Osteoblast (primary cell): ENCODE results near the gene CD38. TPM values are rescaled to one million over a fixed set of nuclear protein-coding genes. Genes with fewer than 3 reads are reported as not detected.

Experiments
- DNase-seq: peaks from one replicate; pipeline ENCODE4 v3.0.0; 2011; ENCODE audit warnings: low spot score, mixed read lengths; ENCODE audit not compliant: insufficient read length; ENCODE audit errors: missing footprints
- H2AFZ ChIP-seq: 2 replicates; pipeline ENCODE4 v1.6.0; 2011; ENCODE audit warnings: mild to moderate bottlenecking, low read length
- H3K27ac ChIP-seq: 2 replicates; pipeline ENCODE4 v1.5.1; 2011; ENCODE audit warnings: mild to moderate bottlenecking, low read depth, low read length, moderate library complexity
- H3K27me3 ChIP-seq: 2 replicates; pipeline ENCODE4 v1.6.0; 2012; ENCODE audit warnings: mild to moderate bottlenecking, control low read depth, inconsistent platforms, low read length, moderate library complexity; ENCODE audit not compliant: insufficient read depth
- H3K36me3 ChIP-seq: 2 replicates; pipeline ENCODE4 v1.5.1; 2011; ENCODE audit warnings: mild to moderate bottlenecking, low read length, control low read depth, moderate library complexity; ENCODE audit not compliant: insufficient read depth
- H3K4me1 ChIP-seq: 2 replicates; pipeline ENCODE4 v1.5.1; 2011; ENCODE audit warnings: mild to moderate bottlenecking, low read length, control low read depth, moderate library complexity; ENCODE audit not compliant: insufficient read depth
- H3K4me2 ChIP-seq: 2 replicates; pipeline ENCODE4 v1.6.0; 2011; ENCODE audit warnings: mild to moderate bottlenecking, low read length; ENCODE audit not compliant: insufficient read depth
- H3K4me3 ChIP-seq: fragments of 200-600 bp; sonication (generic); 3 replicates; pipeline ENCODE4 v1.5.1; 2012; ENCODE audit warnings: mild to moderate bottlenecking, low read length, inconsistent platforms; ENCODE audit not compliant: insufficient read depth
- H3K79me2 ChIP-seq: 2 replicates; pipeline ENCODE4 v1.6.0; 2012; ENCODE audit warnings: mild to moderate bottlenecking, low read length, control low read depth, inconsistent platforms; ENCODE audit not compliant: insufficient read depth
- H3K9me3 ChIP-seq: 2 replicates; pipeline ENCODE4 v1.5.1; 2011; ENCODE audit warnings: low read depth, low read length, control low read depth
- H4K20me1 ChIP-seq: 2 replicates; pipeline ENCODE4 v1.6.0; 2012; ENCODE audit warnings: mild to moderate bottlenecking, low read length, control low read depth; ENCODE audit not compliant: insufficient read depth
- CTCF ChIP-seq: IDR thresholded peaks from 2 replicates; pipeline ENCODE4 v1.5.1; 2011; ENCODE audit warnings: mild to moderate bottlenecking, low read depth, low read length, moderate library complexity; ENCODE audit errors: extremely low read depth
- total RNA-seq: library from RNA; depleted of rRNA; stranded (reverse); fragments of >200 nt; gene quantifications from 2 replicates; pipeline ENCODE4 v1.2.3, GENCODE V29; 2012

CD38 gene
- total RNA-seq, 1 donor = under 0.01 TPM

- no peak overlapping the region for H3K27ac ChIP-seq
- H3K4me1 ChIP-seq = peaks cover 10% of the 10 kb centered on the region
- H3K4me3 ChIP-seq = no peak overlapping the region
- TF ChIP-seq CTCF = no peak
- H2AFZ ChIP-seq = no peak overlapping the region
- H3K36me3 ChIP-seq = no peaks in the 10 kb centered on the region
- peaks cover 59% of the 10 kb centered on the region for H3K27me3 ChIP-seq
- H3K9me3 ChIP-seq = no peaks in the 10 kb centered on the region
- DNase-seq = no peak
- H3K4me2 ChIP-seq = no peak overlapping the region
- no peaks in the 10 kb centered on the region for H4K20me1 ChIP-seq
- H3K79me2 ChIP-seq = no peaks in the 10 kb centered on the region
Observed at GRCh38 chr4:15781427-15782095, 3.4 kb downstream of the CD38 start.

GRCh38 chr4:15783676-15784075 is 5.5 kb downstream of the CD38 start:
- no peak for DNase-seq
- TF ChIP-seq CTCF = no peak

DNA sequence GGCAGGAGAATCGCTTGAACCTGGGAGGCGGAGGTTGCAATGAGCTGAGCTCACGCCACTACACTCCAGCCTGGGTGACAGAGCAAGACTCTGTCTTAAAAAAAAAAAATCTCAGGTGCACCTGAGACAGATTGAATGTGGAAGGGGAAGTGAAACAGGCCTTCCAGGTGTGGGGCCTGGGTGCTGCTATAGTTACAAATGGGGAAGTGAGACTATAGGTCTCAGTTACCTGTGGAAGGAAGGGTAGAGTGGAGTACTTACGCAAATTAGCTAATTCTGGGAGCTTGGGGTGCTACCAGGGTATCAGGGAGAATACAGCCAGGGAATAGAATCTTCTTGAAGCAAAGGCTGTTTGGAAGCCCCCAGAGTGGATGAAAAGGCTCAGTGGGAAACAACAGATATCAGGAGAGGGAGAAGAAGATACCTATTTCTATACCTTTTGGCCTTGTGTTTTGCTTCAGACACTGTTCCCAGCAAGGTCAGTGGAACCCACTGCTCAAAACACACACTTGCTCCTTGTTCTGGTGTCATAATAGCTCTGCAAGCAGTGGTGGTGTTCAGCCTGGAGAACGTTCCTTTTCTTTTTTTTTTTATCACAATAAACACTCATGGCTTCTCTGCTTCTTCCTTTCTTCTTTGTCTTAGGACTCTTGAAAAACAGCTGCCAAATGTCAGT is 7.0 kb downstream of the CD38 start:
- H4K20me1 ChIP-seq = no peaks in the 10 kb centered on the region
- no peak overlapping the region for H3K27ac ChIP-seq
- H3K27me3 ChIP-seq = peaks cover 42% of the 10 kb centered on the region
- TF ChIP-seq CTCF = no peak
- no peak overlapping the region for H2AFZ ChIP-seq
- H3K4me1 ChIP-seq = no peaks in the 10 kb centered on the region
- H3K4me3 ChIP-seq = no peak overlapping the region
- no peak overlapping the region for H3K4me2 ChIP-seq
- no peaks in the 10 kb centered on the region for H3K79me2 ChIP-seq
- DNase-seq = no peak
- no peaks in the 10 kb centered on the region for H3K9me3 ChIP-seq
- H3K36me3 ChIP-seq = no peaks in the 10 kb centered on the region

More at GRCh38 chr4:15783676-15784075, 5.5 kb downstream of the CD38 start:
- Histone ChIP-seq H3K4me2 (no peak overlapping the region), H2AFZ (no peak overlapping the region), H4K20me1 (no peaks in the 10 kb centered on the region), H3K79me2 (no peaks in the 10 kb centered on the region), H3K36me3 (no peaks in the 10 kb centered on the region), H3K4me3 (no peak overlapping the region), H3K4me1 (peaks cover 10% of the 10 kb centered on the region), H3K27ac (no peak overlapping the region), H3K9me3 (no peaks in the 10 kb centered on the region), H3K27me3 (peaks cover 43% of the 10 kb centered on the region)

- Histone ChIP-seq H2AFZ (no peak overlapping the region), H3K9me3 (no peaks in the 10 kb centered on the region), H3K36me3 (no peaks in the 10 kb centered on the region), H3K27me3 (peaks cover 28% of the 10 kb centered on the region), H3K4me2 (no peak overlapping the region), H3K27ac (no peak overlapping the region), H3K79me2 (no peaks in the 10 kb centered on the region), H4K20me1 (no peaks in the 10 kb centered on the region), H3K4me1 (no peaks in the 10 kb centered on the region), H3K4me3 (no peak overlapping the region)
- no peak for TF ChIP-seq CTCF
- no peak for DNase-seq
Observed at GRCh38 chr4:15786743-15787142, 8.6 kb downstream of the CD38 start.
